K562 treated with DMSO at 1 percent for 12 hours (cell line): ENCODE measurements around the gene MFAP4. TPM values are rescaled to one million over a fixed set of nuclear protein-coding genes. Genes with fewer than 3 reads are reported as not detected.

Source experiments
- total RNA-seq: library from RNA; unstranded; fragments of 300-600 nt; gene quantifications from 2 replicates; pipeline ENCODE4 v1.2.3, GENCODE V29; 2022; ENCODE audit not compliant: insufficient read depth

MFAP4 gene
- not detected in 2 replicates for total RNA-seq

GRCh38 chr17:19386974-19387920 is at the start of gene MFAP4:
Gene MFAP4 (minus strand): TSS chr17:19387190. CDS start chr17:19387155, 35 bp downstream.

GRCh38 chr17:19410875-19411620 is 24.1 kb upstream of the MFAP4 start, which contains the start of gene RNF112:
Gene RNF112 (plus strand): TSS chr17:19411232. CDS start chr17:19411409, 177 bp downstream.

GRCh38 chr17:19378416-19379360 is 8.3 kb downstream of the MFAP4 start, which contains the start of gene MAPK7:
Gene MAPK7 (plus strand): TSS chr17:19378498. CDS start chr17:19378901, 403 bp downstream.

GRCh38 chr17:19362277-19363113 is 24.5 kb downstream of the MFAP4 start, which contains the start of gene B9D1:
Gene B9D1 (minus strand): TSS chr17:19362723. CDS start chr17:19362569, 154 bp downstream.

Other genes with a start within 250 kb of the MFAP4 start
- 3.7 and 9.1 TPM in 2 replicates for gene EPN2, start 149.8 kb downstream of the MFAP4 start, total RNA-seq
- gene B9D1, start 24.5 kb downstream of the MFAP4 start, total RNA-seq = 4.5 and 18.7 TPM in 2 replicates
- 4.7 and 15.0 TPM in 2 replicates for gene MAPK7, start 8.7 kb downstream of the MFAP4 start, total RNA-seq
- gene RNF112, start 24.0 kb upstream of the MFAP4 start, total RNA-seq = not detected in 2 replicates
- not detected in 2 replicates for gene SLC47A1, start 146.7 kb upstream of the MFAP4 start, total RNA-seq